IPS-18c (cell line): Measurements from ENCODE around the gene CYREN.

Experiments
- H3K4me3 ChIP-seq: 2 replicates; pipeline ENCODE4 v1.7.0; 2013; ENCODE audit warnings: low read depth, mild to moderate bottlenecking, low read length, moderate library complexity; ENCODE audit not compliant: insufficient read depth
- H3K9me3 ChIP-seq: one replicate; pipeline ENCODE4 v1.6.1; 2013; ENCODE audit warnings: mild to moderate bottlenecking, low read length, moderate library complexity; ENCODE audit not compliant: control insufficient read depth, insufficient read depth

CYREN gene

DNA sequence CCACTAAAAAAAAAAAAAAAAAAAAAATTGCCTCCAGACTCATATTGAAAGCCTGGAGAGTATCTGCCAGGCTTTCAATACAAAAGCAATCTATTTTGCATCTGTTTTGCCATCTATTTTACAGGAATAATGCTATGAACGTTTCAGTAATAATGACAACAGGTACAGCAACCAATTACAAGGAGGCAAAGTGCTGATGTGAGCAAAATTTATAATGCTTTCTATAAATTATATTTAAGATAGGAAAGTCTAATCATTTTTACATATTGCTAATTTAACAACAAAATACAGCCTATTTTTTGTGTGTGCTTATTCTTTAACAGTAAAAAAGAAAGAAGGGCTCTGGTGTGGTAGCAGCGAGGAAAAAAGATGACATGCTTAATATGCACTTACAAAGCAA is 30.8 kb upstream of the CYREN start:
- Histone ChIP-seq H3K4me3 (no peak overlapping the region), H3K9me3 (no peaks in the 10 kb centered on the region)

DNA sequence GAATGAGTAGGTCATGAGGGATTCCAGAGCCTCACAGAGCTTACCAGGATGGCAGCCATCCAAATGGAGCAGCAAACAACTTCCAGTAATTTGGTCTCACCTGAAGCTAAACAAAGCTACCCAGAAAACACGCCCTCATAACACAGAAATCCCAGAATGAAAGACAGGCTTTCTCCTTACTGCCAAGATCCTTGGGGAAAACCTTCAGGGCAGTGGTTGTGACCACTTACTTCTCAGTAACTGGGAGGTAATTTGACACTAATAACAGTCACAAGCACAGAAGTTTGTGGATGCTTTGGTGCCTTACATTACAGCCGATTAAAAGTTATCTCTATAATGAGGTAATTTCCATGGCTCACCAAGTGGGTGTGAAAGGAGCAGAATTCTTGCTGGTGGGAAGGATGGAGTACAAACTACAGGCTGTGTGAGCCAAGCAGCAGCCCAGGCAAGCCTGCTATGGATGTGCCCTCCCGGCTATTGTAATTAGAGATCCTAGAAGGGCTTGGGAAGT is 30.4 kb upstream of the CYREN start:
- H3K9me3 ChIP-seq: no peaks in the 10 kb centered on the region
- H3K4me3 ChIP-seq: no peak overlapping the region

DNA sequence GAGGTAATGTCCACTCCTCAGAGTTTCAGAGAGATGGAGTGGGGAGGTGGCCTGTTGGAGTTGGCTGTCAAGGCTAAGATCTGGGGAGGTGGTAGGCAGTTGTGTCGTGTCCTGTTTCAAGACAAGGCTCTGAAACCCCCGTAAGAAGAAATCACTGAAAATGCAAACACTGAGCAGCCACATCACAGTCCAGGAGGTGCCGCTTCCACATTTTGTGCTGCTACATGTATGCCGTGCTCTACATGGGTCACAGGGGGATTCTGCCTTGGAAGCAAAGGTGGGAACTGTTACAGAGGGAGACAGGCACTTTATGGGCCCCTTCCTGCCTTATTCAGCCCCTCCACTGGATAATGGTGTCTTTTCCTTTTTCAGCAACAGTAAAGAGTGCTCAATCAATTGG is 28.9 kb upstream of the CYREN start:
- H3K4me3 ChIP-seq: no peak overlapping the region
- no peaks in the 10 kb centered on the region for H3K9me3 ChIP-seq

DNA sequence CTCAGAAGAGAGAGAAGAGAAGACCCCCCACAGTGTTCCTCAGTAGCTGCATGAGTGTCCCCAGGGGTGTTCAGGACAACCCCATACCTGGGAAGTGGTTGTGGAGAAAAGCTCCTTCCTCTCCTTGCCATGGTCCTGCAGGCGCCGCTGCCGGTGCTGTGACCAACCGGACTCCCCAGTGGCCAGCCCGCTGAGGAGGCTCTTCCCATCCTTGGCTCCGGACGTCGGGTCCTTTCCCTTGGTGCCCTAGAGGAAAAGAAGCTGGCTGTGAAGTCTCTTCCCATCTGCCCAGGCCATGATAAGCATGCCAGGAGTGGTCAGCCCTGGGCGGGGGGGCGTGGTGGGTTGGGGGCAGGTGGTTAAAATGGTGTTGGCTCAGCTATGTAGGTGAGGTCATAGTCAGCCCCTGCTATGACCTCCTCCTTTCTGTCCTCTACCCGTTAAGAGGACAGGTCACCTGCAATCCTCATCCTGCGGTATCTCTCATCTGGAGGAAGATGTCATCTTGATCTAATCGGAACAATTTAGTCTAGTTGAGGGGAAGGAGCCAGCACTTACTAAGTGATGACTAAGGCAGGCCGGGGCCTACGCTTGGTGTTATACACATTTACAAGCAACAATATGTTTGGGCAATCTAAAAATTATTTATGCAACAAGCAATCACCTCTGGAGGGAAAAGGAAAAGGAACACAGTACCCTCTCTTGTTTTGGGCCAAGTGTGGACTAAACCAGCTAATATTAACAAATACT is 27.6 kb upstream of the CYREN start:
- Histone ChIP-seq H3K4me3 (no peak overlapping the region), H3K9me3 (no peaks in the 10 kb centered on the region)

DNA sequence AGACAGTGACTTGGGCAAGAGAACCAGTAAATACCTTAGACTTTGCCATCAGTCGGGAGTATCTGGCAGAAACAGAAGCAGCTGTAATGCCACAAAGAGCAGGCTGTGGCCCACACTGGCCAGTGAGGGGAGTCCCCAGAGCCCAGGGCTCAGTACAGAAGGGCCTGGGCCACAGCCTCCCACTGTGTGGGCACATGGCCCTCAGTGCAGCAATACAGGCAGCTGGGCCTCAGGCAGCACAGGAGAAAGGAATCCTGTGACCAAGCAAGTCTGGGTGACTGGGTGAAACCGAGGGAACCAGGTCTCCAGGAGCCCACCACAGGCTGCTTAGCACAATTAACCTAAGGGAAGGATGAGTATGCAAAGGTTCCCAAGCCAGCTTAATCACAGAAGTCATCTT is 26.8 kb upstream of the CYREN start:
- Histone ChIP-seq H3K9me3 (no peaks in the 10 kb centered on the region), H3K4me3 (no peak overlapping the region)

DNA sequence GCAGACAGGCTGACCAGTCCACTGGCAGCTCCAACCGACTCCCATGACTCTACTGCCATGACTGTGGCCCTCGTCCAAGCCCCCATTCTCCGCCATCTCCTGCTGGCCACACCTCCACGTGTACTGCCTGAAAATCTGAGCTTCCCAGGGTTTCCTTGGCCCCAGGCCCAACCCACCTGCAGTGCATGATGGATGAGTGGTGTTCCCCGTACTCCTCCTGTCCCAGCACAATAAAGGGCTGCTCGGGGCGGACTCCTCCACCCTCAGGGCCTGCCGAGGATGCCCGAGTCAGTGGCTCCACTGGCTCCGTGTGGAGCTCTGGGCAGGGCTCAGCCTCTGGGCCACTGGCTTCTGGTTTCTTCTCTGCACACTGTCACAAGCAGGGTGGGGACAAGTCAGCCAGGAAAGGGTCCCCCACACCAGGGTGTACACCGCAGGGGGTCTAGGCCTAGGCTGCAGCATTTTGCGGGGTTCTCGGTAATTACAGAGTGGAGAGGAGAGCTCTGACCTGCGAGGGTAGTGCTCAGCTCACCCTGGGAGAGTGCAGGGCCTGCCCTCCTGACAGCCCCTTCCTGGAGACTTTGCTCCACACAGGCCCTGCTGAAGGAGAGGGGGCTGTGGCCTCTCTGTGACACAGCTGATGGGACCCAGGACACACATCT is 25.6 kb upstream of the CYREN start:
- H3K4me3 ChIP-seq: no peak overlapping the region
- no peaks in the 10 kb centered on the region for H3K9me3 ChIP-seq

DNA sequence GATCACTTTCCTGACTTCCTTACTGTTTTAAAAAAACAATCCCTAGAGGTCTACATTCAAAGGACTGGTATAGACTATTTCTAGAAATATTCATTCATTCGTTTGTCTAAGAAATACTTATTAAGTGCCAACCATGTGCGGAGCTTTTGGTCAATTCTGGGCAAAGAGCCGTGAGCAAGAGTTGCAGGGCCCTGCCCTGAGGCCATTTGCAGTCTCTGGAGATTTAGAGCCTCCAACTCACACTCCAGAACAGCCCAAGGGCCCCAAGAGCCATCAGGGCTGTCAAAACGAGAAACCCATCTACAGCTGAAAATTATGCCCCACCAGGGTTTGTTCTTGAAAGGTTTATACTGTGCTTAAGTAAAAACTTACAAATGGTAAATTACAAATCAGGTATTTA is 24.6 kb upstream of the CYREN start:
- Histone ChIP-seq H3K9me3 (no peaks in the 10 kb centered on the region), H3K4me3 (no peak overlapping the region)

DNA sequence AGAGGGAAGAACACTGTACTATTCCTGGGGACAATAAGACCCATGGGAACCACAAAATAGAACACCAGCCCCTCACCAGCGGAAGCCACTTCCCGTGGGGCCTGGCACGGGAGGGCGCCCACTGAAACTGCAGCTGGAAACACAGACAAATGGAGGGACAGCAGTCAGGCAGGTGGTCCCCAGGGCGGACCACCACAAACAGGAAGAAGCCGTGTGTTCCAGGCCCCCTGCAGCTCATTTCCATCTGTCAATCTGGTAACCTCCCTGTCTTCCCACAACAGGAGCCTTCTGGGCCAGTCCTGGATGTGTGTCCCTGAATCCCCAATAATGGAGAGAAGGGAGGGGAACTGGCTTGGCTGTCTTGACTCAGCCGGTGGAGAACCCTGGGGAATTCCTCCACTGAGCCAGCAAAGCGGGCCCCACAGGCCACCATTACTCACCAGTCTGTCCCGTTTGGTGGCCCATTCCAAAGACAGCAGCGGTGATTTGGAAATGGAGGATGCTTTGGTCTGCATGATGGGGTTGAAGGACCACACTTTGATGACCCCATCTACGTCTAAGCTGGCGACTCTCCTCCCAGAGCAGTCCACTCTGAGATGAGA is 24.1 kb upstream of the CYREN start:
- H3K4me3 ChIP-seq: no peak overlapping the region
- H3K9me3 ChIP-seq: no peaks in the 10 kb centered on the region

DNA sequence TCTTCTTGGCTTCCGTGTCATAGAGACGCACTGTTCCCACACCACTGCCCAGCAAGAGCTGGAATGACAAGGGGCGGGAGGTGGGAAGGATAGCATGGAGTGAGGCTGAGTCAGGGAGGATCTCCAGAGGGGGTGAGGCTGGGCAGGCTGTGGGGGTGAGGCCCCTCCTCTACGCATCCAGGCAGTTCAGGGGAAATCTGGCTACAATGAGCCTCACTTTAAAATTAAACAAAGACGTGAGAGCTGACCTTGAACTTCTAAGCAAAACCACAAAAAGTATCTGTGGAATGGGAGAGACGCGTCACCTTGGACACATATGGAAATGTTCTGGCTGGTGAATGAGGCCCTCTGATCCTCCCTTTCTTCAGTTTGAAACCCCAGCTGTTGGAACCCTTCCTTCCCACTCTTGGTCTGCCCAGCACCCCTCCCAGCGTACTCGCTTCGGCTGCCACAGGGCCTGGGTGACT is 23.1 kb upstream of the CYREN start:
- Histone ChIP-seq H3K4me3 (no peak overlapping the region), H3K9me3 (no peaks in the 10 kb centered on the region)

DNA sequence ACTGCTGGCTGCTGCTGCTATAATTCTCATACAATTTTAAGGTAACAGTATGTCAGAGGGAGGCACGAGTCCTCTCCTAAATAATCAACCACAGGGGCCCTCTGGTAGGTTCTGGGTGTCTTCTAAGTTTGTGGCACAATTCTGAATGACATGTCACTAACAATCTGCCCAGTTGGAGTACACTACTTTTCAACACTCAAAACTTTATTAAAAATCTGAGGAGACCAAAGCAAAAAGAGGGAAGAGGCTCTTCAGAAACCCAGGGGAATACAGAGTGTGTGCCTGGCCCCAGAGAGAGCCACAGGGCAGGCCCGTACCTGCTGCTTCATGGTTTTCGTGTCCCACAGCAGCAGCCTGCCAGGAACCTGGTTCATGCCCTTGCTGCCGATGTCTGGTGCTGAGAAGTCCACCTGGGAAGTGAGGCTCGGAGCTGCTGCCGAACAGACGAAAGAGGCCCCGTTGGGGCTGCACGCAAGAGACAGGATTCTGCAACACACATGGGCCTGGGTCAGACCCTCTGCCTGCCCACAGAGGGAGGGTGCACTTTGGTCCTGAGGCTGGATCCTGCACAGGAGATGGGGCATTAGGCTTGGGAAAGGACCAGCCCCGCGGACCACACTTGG is 22.5 kb upstream of the CYREN start:
- H3K4me3 ChIP-seq: no peak overlapping the region
- no peaks in the 10 kb centered on the region for H3K9me3 ChIP-seq

DNA sequence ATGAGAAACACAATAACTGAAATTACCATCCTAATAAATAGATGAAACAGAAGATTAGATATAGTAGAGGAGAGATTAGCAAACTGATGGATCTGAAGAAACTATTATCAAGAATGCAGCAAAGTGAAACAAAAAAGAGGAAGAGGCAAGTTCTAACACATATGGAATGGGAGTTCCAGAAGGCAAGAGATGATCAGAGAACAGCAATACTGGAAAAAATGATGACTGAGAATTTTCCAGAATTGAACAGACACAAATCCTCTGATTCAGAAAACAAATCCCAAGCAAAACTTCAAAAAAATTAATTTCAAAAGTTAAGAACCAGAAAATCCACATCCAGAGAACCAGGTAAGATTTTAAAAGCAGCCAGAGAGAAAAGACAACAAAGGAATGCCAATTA is 20.2 kb upstream of the CYREN start:
- Histone ChIP-seq H3K4me3 (no peak overlapping the region), H3K9me3 (no peaks in the 10 kb centered on the region)

DNA sequence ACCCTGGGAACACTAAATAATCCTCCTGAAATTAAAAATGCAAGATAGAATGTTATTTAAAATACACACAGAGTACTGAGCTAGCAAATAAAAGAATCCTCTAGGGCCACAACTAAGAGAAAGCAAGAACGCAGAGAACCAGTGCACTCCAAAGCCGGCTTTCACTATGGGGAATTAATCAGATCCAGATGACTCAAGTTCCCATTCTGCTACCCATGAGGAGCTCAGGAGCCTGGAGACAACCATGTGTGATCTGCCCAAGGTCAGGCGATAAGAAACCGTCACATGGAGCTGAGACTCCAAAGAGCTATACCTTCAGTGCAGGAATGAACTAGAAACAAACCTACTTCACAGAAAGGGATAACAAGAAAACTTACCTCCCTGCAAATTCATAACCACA is 19.5 kb upstream of the CYREN start:
- no peak overlapping the region for H3K4me3 ChIP-seq
- no peaks in the 10 kb centered on the region for H3K9me3 ChIP-seq

DNA sequence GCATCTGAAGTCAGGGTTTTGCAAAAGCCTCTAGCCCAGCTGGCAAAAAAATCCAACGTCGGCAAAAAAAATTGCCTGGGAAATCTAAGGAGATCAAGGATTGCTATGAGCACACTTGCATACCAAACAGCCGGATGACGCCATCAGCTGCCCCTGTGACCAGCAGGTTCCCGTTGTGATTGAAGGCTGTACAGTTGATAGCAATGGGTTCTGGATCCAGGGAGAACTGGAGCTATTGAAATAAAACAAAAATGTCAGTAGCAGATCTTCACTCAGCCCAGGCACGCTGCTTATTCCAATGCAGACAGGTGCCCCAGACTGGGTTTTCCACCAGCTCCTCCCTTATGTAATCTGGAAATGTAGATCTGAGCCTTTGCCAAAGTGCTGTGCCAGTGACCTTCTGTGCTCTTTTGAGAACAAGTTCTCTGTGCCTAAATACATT is 18.7 kb upstream of the CYREN start:
- Histone ChIP-seq H3K9me3 (no peaks in the 10 kb centered on the region), H3K4me3 (no peak overlapping the region)

DNA sequence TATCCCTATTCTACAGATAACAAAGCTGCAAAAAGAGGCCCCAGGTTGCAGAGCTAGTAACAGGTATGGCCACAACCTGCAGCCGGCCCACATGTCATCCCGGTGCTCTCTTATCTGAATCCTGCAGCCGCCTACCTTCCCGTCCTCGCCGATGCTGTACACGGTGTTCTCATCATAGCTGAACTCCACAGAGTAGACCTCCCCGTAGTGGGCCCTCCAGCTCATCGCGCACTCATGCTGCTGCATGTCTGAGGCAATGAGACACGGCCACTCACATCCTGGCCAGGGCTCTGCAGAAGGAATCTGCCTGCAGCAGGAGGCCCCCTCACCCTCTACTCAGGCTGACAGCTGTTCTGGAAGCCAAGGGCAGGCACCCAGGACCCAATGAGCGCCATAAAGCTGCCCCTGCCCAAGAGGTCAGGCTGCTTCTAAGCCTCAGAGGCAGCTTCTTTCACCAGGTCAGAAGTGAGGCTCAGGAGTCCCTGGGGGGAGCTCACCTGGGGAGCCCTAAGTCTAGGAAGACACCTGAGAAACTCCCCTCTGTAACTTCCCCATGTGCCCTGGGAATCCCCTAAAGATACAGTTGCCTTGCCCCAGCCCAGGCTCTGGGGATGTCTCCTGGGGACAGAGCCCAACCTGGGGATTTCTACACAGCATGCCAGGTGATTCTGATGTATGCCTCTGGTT is 17.9 kb upstream of the CYREN start:
- H3K9me3 ChIP-seq: no peaks in the 10 kb centered on the region
- no peak overlapping the region for H3K4me3 ChIP-seq

DNA sequence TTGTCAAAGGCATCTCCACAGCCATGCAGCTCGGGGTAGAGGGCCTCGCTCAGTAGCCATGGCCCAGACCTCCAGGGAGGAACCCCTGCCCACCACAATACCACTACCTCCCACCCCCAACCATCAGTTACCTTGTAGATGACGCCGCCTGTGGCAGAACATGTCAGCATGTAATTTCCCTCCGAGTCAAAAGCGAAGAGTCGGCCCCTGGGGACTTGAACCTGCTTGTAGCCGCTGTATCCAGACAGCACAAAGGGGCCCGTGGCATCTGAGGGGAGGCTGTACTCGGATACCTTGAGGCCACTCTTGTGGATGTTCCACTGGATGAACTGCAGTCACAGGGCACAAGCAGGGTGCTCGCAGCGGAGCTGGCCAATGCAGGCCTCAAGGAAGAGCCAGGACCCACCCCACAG is 16.3 kb upstream of the CYREN start:
- no peak overlapping the region for H3K4me3 ChIP-seq
- no peaks in the 10 kb centered on the region for H3K9me3 ChIP-seq

DNA sequence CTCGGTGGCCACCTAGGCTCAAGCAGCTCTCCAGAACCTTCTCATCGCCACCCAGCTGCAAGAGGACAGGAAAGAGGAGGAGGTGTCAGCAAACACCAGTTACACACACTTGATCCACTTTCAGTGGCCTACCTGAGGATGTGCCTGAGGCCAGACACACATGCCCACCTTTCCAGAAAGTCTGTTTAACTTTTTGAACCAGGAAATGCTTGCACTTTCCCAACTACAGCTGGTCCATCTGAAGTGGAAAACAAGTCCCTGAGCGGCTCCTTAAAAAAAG is 15.7 kb upstream of the CYREN start:
- Histone ChIP-seq H3K4me3 (no peak overlapping the region), H3K9me3 (no peaks in the 10 kb centered on the region)

DNA sequence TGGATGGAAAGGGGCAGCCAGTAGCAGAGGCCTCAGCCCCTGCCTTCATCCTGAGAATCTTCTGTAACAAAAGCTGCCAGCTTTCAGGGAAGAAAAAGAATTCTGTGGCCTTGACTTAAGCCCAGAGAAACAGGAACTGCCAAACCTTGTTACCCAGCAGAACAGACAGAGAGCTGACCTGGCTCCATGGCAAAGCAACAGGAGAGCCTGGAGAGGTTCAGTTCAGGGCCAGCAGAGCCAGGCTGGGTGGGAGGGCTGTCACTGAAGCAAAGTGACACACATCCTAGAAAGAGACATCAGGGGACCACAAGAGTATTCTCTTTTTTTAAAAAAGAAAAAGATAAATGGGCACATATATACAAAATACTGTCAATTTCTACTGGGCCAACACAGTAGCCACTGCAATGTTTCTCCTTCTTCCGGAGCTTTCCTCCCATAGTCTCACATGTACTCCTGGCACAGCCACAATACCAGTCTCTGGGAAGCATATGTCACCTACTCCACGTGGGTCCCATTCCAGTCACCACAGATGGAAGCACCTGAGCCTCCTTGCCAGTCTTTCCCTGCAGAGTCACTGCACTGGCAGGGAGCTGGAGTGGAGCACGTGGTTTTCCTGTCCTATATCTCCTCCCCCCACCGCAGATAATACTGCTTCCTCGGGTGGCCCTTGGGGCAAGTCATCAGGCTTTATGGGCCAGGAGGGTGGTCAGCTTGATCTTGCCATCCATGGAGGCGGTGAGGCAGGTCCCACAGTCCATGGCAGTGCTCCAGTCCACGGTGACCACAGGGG is 15.2 kb upstream of the CYREN start:
- no peak overlapping the region for H3K4me3 ChIP-seq
- H3K9me3 ChIP-seq: no peaks in the 10 kb centered on the region
